Endothelial cell of umbilical vein (primary cell): ENCODE results near the gene TACC3. TPM values are rescaled to one million over a fixed set of nuclear protein-coding genes. Genes with fewer than 3 reads are reported as not detected.
A peak's percentile ranks its signal among the peaks of the same experiment; 100 is the strongest.

Experiments
- BruUV-seq: library from RNA; stranded (reverse); fragments of 400-500 nt; replicated peaks from 2 replicates; lab custom pipeline; 2021; lab: Mats Ljungman, UMichigan
- CTCF ChIA-PET: fragments of 300-600, 350-600 bp; sonication (Branson Sonifier 250); formaldehyde crosslinking; loops from one replicate; lab custom pipeline; 2021; ENCODE audit warnings: antibody characterized with exemption, inconsistent platforms; lab: Charles Lee
- POLR2A ChIA-PET: fragments of 300-600, 350-600 bp; sonication (Branson Sonifier 250); formaldehyde crosslinking; loops from one replicate; lab custom pipeline; 2021; ENCODE audit warnings: antibody characterized with exemption, inconsistent platforms; lab: Charles Lee
- DNase-seq: peaks from one replicate; pipeline ENCODE4 v3.0.0-alpha.2; 2011; ENCODE audit warnings: low read depth, low spot score
- FAIRE-seq: peaks from 2 replicates; lab custom pipeline; 2011; peaks lifted over from hg19 to GRCh38; lab: Jason Lieb, UNC
- H2AFZ ChIP-seq: 2 replicates; pipeline ENCODE4 v1.6.0; 2012; ENCODE audit warnings: low read depth, low read length, control low read depth, inconsistent platforms
- H3K27ac ChIP-seq: 2 replicates; pipeline ENCODE4 v1.5.1; 2011; ENCODE audit warnings: low read depth, mild to moderate bottlenecking, control low read depth, low read length, moderate library complexity; ENCODE audit not compliant: insufficient read depth
- H3K27me3 ChIP-seq, 2 experiments: 2 replicates each; pipeline versions ENCODE4 v1.6.0 to v1.6.1; 2011; ENCODE audit warnings: low read length in 2 of 2, mixed read lengths in 1 of 2; ENCODE audit not compliant: control insufficient read depth in 2 of 2, insufficient read depth in 2 of 2
- H3K36me3 ChIP-seq, 2 experiments: 2 replicates in 1 of 2; 3 replicates in 1 of 2; pipeline ENCODE4 v1.5.1; 2011; ENCODE audit warnings: low read length in 2 of 2, mild to moderate bottlenecking in 1 of 2, moderate library complexity in 1 of 2; ENCODE audit not compliant: control insufficient read depth in 2 of 2, insufficient read depth in 2 of 2; ENCODE audit errors: extremely low read depth in 1 of 2
- H3K4me1 ChIP-seq: 3 replicates; pipeline ENCODE4 v1.5.1; 2011; ENCODE audit warnings: mild to moderate bottlenecking, low read length; ENCODE audit not compliant: control insufficient read depth, insufficient read depth; ENCODE audit errors: extremely low read depth
- H3K4me2 ChIP-seq: 2 replicates; pipeline ENCODE4 v1.6.1; 2011; ENCODE audit warnings: low read length, control low read depth, mixed read lengths; ENCODE audit not compliant: insufficient read depth
- H3K4me3 ChIP-seq, 3 experiments: fragments of 200-600 bp in 1 of 3; sonication (generic), shearing (Covaris generic) in 1 of 3; replicated peaks in 1 of 3; 2 replicates each; pipeline ENCODE4 v1.5.1; 2011 to 2016; ENCODE audit warnings: control low read depth in 3 of 3, low read length in 3 of 3, mild to moderate bottlenecking in 2 of 3, inconsistent platforms in 1 of 3, low read depth in 1 of 3, moderate library complexity in 1 of 3; ENCODE audit not compliant: insufficient read depth in 1 of 3
- H3K79me2 ChIP-seq: 2 replicates; pipeline ENCODE4 v1.6.0; 2012; ENCODE audit warnings: low read length, inconsistent platforms; ENCODE audit not compliant: control insufficient read depth, insufficient read depth
- H3K9ac ChIP-seq: replicated peaks from 2 replicates; pipeline ENCODE3; 2011; ENCODE audit warnings: low read length, control low read depth; ENCODE audit not compliant: insufficient read depth; ENCODE audit errors: extremely low read depth
- H3K9me1 ChIP-seq: replicated peaks from 3 replicates; pipeline ENCODE4 v1.6.0; 2011; ENCODE audit warnings: mild to moderate bottlenecking, low read length; ENCODE audit not compliant: control insufficient read depth, insufficient read depth; ENCODE audit errors: extremely low read depth
- H3K9me3 ChIP-seq: replicated peaks from 2 replicates; pipeline ENCODE4 v1.5.1; 2012; ENCODE audit warnings: low read length, inconsistent platforms; ENCODE audit not compliant: control insufficient read depth, insufficient read depth
- H4K20me1 ChIP-seq: replicated peaks from 2 replicates; pipeline ENCODE3; 2011; ENCODE audit warnings: mild to moderate bottlenecking, low read length; ENCODE audit not compliant: control insufficient read depth, insufficient read depth; ENCODE audit errors: extremely low read depth
- EZH2 ChIP-seq: IDR thresholded peaks from 2 replicates; pipeline ENCODE4 v1.6.1; 2012; ENCODE audit warnings: borderline replicate concordance, low read depth, mild to moderate bottlenecking, moderate library complexity, low read length, inconsistent platforms; ENCODE audit not compliant: severe bottlenecking
- FOS ChIP-seq: IDR thresholded peaks from 2 replicates; pipeline ENCODE4 v1.6.1; 2011; ENCODE audit warnings: mild to moderate bottlenecking, low read length, moderate library complexity, borderline replicate concordance; ENCODE audit not compliant: insufficient read depth
- GATA2 ChIP-seq: IDR thresholded peaks from 2 replicates; pipeline ENCODE4 v1.7.0; 2011; ENCODE audit warnings: low read depth, mild to moderate bottlenecking, moderate library complexity, mixed read lengths, low read length; ENCODE audit not compliant: insufficient read length, insufficient read depth
- JUN ChIP-seq: IDR thresholded peaks from 2 replicates; pipeline ENCODE4 v1.6.1; 2011; ENCODE audit warnings: borderline replicate concordance, low read depth; ENCODE audit not compliant: insufficient read length, insufficient read depth
- MAX ChIP-seq: IDR thresholded peaks from 2 replicates; pipeline ENCODE4 v1.6.1; 2011; ENCODE audit not compliant: insufficient read depth, insufficient read length
- MYC ChIP-seq: IDR thresholded peaks from one replicate; pipeline ENCODE4 v1.6.1; 2011; ENCODE audit warnings: mild to moderate bottlenecking, low read depth, low read length
- POLR2A ChIP-seq: IDR thresholded peaks from 2 replicates; pipeline ENCODE4 v1.6.1; 2012; ENCODE audit warnings: low read depth, mild to moderate bottlenecking, control low read depth, low read length
- POLR2AphosphoS5 ChIP-seq: IDR thresholded peaks from 2 replicates; pipeline ENCODE4 v1.6.1; 2012; ENCODE audit warnings: low read depth, mild to moderate bottlenecking, control low read depth, low read length, moderate library complexity; ENCODE audit not compliant: insufficient read depth
- dilution Hi-C: fragments of 300-500 bp; cut with MboI; formaldehyde crosslinking; loops from one replicate; pipeline ENCODE4 v1.15.0; 2019; ENCODE audit warnings: low sequenced_read_pairs; ENCODE audit not compliant: extremely low pct_ligation_motif_present
- intact Hi-C: fragments of 100-400 bp; cut with micrococcal nuclease; formaldehyde crosslinking; loops from one replicate; pipeline ENCODE4 v1.10.0; 2022
- polyA plus RNA-seq, 4 experiments: library from polyadenylated mRNA; depleted of rRNA in 3 of 4; stranded (reverse) in 3 of 4; unstranded in 1 of 4; fragments of >200 nt; gene quantifications; 2 replicates each; pipeline versions ENCODE4 v1.2.1 to v1.2.3, GENCODE V29; 2011 to 2012; ENCODE audit warnings: missing spikeins in 1 of 4
- total RNA-seq: library from RNA; stranded (reverse); gene quantifications from 2 replicates; pipeline ENCODE4 v1.2.3, GENCODE V29; 2021
- TF ChIP-seq, protein P1 (sequence below), 2 donors: IDR thresholded peaks; 1 replicate in 1 of 2; 2 replicates in 1 of 2; pipeline ENCODE4 v1.5.1; 2011; ENCODE audit warnings: low read length in 2 of 2, mild to moderate bottlenecking in 2 of 2, moderate library complexity in 2 of 2, control low read depth in 1 of 2, inconsistent platforms in 1 of 2, low read depth in 1 of 2; ENCODE audit not compliant: insufficient read depth in 1 of 2; ENCODE audit errors: extremely low read depth in 1 of 2

The TACC3 gene
- total and polyA plus RNA-seq, 2 donors (not counting 3 experiments of a cell fraction or from before 2014, with no cell fraction given), result 54.5 to 135 TPM

DNA sequence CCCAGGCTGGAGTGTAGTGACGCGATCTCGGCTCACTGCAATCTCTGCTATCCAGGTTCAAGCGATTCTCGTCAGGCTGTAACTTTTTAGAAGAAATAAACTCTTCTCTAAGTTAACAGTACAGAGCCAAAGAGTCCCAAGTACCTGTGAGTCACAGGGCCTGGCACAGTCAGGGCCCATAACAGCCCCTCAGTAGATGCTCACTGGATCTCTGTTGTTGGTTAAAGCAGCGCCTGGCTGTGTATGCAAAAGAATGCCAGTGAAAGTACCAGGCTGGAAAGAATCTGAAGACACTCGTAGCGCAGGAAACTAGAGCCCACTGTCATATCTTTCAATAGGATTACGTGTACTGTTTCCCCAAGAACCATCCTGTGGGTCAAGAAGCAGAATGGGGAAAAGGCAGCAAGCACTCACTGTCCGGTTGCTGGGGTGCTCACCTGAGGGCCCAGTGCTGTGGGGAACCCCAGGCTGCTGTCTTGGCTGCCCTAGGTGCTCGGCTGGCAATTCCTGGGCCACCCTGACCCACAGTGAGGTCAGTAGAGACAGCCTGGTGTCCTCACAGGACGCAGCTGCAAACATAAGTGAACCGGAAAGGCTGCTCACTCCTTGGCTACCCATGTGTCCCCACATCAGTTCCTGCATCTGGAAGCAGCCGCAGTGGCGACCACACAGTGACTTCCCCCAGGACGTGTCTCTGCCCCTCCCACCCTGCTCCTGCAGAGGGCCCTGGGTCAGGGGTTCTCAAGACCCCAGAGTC lies 6.1 kb upstream of the TACC3 start:
- Histone ChIP-seq H3K36me3 (peaks cover 0 to 14% of the 10 kb centered on the region in 2 experiments), H3K4me2 (no peak overlapping the region), H3K27ac (no peak overlapping the region), H3K9ac (no peak overlapping the region), H4K20me1 (no peaks in the 10 kb centered on the region), H3K9me3 (no peaks in the 10 kb centered on the region), H3K4me3 (no peak overlapping the region), H3K27me3 (no peaks in the 10 kb centered on the region), H3K9me1 (no peaks in the 10 kb centered on the region), H3K4me1 (peaks cover 21% of the 10 kb centered on the region), H3K79me2 (peaks cover 45% of the 10 kb centered on the region), H2AFZ (no peak overlapping the region)
- FAIRE-seq (no peak), DNase-seq (no peak)
- dilution Hi-C loops, result no loop called here
- TF ChIP-seq POLR2A (peak; percentile 32), MYC (no peak)
- BruUV-seq, result no TSS peak
- intact Hi-C loops, result no loop called here
- POLR2A ChIA-PET, result no interaction called here
- CTCF ChIA-PET, result interaction anchor here (4.6 kb wide), 1 partner anchor 21 kb away, joined by 15 read pairs; no protein-coding TSS in a partner anchor

GRCh38 chr4:1716065-1716945 lies 5.0 kb upstream of the TACC3 start:
- no peak for DNase-seq

More at GRCh38 chr4:1716065-1716945, 5.0 kb upstream of the TACC3 start:
- no peaks in the 10 kb centered on the region for H4K20me1 ChIP-seq
- H3K27ac ChIP-seq, result no peak overlapping the region
- H3K9ac ChIP-seq, result no peak overlapping the region
- peaks cover 0 to 14% of the 10 kb centered on the region in 2 experiments for H3K36me3 ChIP-seq
- dilution Hi-C loops, result no loop called here
- FAIRE-seq, result no peak
- H3K9me1 ChIP-seq, result no peaks in the 10 kb centered on the region
- no peak overlapping the region for H3K4me2 ChIP-seq
- no peak overlapping the region for H2AFZ ChIP-seq
- no peak for TF ChIP-seq GATA2
- TF ChIP-seq MYC, result no peak
- no peak for TF ChIP-seq POLR2AphosphoS5
- no peak for TF ChIP-seq MAX
- TF ChIP-seq POLR2A, result no peak
- no peak for TF ChIP-seq JUN
- TF ChIP-seq, protein P1, sequence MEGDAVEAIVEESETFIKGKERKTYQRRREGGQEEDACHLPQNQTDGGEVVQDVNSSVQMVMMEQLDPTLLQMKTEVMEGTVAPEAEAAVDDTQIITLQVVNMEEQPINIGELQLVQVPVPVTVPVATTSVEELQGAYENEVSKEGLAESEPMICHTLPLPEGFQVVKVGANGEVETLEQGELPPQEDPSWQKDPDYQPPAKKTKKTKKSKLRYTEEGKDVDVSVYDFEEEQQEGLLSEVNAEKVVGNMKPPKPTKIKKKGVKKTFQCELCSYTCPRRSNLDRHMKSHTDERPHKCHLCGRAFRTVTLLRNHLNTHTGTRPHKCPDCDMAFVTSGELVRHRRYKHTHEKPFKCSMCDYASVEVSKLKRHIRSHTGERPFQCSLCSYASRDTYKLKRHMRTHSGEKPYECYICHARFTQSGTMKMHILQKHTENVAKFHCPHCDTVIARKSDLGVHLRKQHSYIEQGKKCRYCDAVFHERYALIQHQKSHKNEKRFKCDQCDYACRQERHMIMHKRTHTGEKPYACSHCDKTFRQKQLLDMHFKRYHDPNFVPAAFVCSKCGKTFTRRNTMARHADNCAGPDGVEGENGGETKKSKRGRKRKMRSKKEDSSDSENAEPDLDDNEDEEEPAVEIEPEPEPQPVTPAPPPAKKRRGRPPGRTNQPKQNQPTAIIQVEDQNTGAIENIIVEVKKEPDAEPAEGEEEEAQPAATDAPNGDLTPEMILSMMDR (IDR thresholded peaks at IDR 0.05; ENCODE audit: extremely low read depth in 1 of 2, insufficient read depth in 1 of 2, low read depth in 1 of 2, low read length in 2 of 2), result no peak
- no peak for TF ChIP-seq EZH2
- TF ChIP-seq FOS, result no peak
- POLR2A ChIA-PET, result no interaction called here
- intact Hi-C loops, result no loop called here
- no TSS peak for BruUV-seq
- H3K4me1 ChIP-seq, result peaks cover 13% of the 10 kb centered on the region
- CTCF ChIA-PET, result interaction anchor here (4.6 kb wide), 1 partner anchor 23 kb away, joined by 15 read pairs; no protein-coding TSS in a partner anchor
- H3K27me3 ChIP-seq, result no peaks in the 10 kb centered on the region
- no peaks in the 10 kb centered on the region for H3K9me3 ChIP-seq
- H3K4me3 ChIP-seq, result no peak overlapping the region
- H3K79me2 ChIP-seq, result peaks cover 38% of the 10 kb centered on the region
